ENCODE results near the gene BCL3. TPM values are rescaled to one million over a fixed set of nuclear protein-coding genes. Genes with fewer than 3 reads are reported as not detected.
A peak's percentile ranks its signal among the peaks of the same experiment; 100 is the strongest.

The BCL3 gene
- total RNA-seq, 1 donor from 2014 or later = 14.6 TPM

DNA sequence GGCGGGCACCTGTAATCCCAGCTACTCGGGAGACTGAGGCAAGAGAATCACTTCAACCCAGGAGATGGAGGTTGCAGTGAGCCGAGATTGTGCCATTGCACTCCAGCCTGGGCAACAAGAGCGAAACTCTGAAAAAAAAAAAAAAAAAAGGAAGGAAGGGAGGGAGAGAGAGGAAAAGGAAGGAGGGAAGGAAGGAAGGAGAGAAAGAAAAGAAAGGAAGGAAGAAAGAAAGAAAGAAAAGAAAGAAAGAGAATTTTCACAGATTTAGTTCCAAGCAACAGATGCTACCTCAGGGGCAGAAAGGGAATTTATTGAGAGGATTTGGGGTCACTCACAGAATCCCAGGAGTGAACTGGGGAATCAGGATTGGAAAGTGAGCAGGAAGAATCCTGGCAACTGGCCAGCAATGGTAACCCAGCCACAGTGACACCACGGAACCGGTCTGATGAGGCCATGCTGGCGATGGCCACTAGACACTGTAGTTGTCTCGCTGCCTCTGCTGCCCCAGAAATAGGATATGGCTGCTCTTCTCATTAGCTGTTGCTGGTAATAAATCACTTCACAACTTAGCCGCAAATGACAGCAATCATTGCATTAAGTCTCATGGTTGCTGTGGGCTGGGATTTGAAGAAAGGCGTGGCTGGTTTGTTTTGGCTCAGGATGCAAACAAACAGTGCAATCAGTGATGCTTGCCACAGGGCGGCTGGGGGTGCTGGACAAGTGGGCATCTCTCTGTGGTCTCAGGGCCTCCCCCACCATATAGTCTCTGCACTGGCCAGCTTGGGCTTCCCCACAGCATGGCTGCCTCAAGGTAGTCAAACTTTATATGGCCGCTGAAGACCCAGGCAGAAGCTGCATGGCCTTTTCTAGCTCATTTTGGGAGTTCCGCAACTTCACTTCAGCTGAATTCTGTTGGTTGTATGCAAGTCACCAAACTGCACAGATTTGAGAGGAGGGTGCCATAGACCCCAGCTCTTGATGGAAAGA, 55.2 kb downstream of the BCL3 start:
- intact Hi-C loops (cut with DNase I) = loop anchor here (5.0 kb wide), 1 partner anchor 39 kb away; no protein-coding TSS in a partner anchor
- DNase-seq (no peak), ATAC-seq (ENCODE audit: poor library complexity) (no peak)

DNA sequence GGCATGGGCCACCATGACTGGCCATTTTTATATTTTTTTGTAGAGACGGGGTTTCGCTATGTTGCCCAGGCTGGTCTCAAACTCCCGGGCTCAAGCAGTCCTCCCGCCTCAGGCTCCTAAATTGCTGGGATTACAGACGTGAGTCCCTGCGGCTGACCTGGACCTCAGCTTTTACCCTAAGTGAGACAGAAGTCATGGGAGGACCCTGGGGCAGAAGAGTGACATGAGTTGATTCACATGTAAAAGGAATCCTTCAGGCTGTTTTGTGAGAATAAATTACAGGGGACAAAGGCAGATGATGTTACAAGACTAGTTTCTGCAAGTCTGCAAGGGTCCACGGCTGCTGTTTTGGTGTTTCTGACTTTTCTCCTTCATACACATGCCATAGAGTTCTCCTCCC, 57.8 kb downstream of the BCL3 start:
- no peak for ATAC-seq (ENCODE audit: poor library complexity)
- DNase-seq = no peak
- intact Hi-C loops (cut with DNase I) = no loop called here

DNA sequence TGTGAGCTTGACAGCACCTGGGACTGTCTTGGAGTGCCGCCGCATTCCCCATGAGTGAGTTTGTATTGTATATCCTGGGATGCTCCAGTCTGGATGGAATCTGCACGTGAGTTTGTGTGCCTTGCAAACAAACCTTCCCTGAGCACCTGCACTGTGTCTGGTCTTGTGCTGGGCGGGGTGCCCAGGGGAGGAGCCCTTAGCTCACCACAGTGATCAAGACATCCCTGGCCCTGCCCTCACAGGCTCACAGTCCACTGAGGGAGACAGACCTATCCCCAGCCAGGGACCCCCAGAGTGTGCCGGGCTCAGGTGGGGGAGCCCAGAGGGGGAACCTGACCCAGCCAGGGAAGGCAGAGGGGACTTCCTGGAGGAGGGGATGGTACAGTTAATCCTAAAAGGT, 58.7 kb downstream of the BCL3 start:
- DNase-seq = no peak
- no peak for ATAC-seq (ENCODE audit: poor library complexity)
- intact Hi-C loops (cut with DNase I) = no loop called here

DNA sequence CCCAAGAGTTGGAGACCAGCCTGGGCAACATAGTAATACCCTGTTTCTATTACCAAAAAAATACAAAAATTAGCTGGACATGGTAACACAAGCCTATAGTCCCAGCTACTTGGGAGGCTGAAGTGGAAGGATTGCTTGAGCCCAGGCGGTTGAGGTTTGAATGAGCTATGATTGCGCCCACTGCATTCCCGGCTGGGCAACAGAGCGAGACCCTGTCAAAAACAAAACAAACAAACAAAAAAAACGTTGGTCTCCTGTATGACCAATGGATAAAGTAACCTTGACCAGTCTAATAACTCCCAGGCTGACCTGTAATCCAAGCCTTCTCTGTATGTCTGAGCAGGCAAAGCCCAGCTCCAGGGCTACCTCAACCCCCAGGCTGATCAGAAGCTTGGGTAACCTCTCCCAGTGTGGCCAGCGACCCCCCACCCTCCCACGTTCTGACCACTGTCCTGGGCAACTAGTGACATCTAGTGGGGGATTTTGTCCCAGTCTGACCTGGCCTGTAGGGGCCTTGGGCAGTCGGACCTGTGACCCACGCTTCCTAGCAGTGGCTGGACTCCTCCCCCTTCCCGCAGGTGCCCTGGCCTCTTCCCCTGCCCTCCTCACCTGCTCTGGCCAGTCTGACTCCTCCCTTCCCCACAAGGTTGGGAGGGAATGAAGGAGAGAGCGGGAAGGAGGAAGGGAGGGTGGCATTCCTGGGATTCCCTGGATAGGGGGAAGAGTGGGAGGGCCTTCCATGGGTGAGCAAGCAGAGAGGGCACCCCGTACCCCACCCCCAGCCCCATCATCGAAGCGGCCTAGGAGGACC, 59.3 kb downstream of the BCL3 start:
- intact Hi-C loops (cut with DNase I) = no loop called here
- DNase-seq = no peak

DNA sequence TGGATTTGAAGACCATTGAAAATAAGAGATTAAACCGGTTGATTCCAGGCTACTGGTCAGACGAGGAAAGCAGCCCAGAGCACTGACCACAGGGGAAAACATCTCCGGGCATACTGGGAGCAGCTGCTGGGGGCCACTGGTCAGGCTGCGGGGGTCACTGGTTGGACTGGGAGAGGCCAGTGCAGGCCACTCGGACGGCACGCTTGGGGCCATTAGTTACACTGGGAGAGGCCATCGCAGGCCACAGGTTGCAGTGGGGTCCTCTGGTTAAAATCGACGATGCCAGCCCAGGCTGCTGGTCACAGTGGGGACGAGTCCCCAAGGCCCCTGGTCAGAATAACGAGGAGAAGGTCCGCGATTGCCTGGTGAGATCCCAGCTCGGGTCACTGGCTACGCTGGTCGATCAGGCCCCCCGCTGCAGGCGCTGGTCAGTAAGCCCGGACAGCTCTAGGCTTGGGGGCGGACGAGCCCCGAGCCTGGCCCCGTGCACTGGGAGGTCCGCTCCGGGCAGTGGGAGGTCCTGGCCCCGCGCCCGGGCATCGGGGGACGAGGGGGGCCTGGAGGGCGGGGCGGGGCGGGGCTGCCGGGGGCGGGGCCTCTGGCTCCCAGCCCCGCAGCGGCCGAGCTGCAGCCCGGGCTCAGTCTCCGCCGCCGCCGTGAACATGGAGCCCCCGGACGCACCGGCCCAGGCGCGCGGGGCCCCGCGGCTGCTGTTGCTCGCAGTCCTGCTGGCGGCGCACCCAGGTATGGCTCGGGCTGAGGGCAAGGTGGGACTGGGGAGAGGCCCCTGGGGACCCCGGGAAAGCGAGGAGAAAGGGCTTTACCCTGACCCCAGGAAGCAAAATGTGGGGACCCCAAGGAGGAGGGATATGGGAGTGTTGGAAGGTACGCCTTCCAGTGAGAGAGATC, 60.2 kb downstream of the BCL3 start, which contains the start of gene BCAM:
Gene BCAM (plus strand): TSS at position 641 of the 909 bp plus-strand sequence. CDS start 22 bp downstream, at position 663.
- intact Hi-C loops (cut with DNase I) = no loop called here
- DNase-seq = peak; percentile 89
- ATAC-seq (ENCODE audit: poor library complexity) = peak; percentile 96

More for the DNA sequence above, 59.3 kb downstream of the BCL3 start:
- peak; percentile 68 for ATAC-seq (ENCODE audit: poor library complexity)

Small RNA genes lying within 50 kb of the gene (microRNA-seq; reads per million reads assigned to microRNA genes)
- not detected for gene MIR8085

Other genes starting within 250 kb of the BCL3 start
- gene ZNF180, start 248.2 kb upstream of the BCL3 start, total RNA-seq = 4.6 TPM
- not detected for gene CEACAM20, start 219.0 kb upstream of the BCL3 start, total RNA-seq
- not detected for gene IGSF23, start 135.1 kb upstream of the BCL3 start, total RNA-seq
- 32.1 TPM for gene PVR, start 104.8 kb upstream of the BCL3 start, total RNA-seq
- 3.9 TPM for gene CEACAM19, start 77.2 kb upstream of the BCL3 start, total RNA-seq
- gene CEACAM16, start 49.6 kb upstream of the BCL3 start, total RNA-seq = not detected
- gene CBLC, start 29.2 kb downstream of the BCL3 start, total RNA-seq = not detected
- gene BCAM, start 60.4 kb downstream of the BCL3 start, total RNA-seq = 86.2 TPM
- gene NECTIN2, start 97.6 kb downstream of the BCL3 start, total RNA-seq = 36.9 TPM
- gene TOMM40, start 142.5 kb downstream of the BCL3 start, total RNA-seq = 48.9 TPM
- gene APOE, start 157.1 kb downstream of the BCL3 start, total RNA-seq = 13.6 TPM
- 1.00 TPM for gene APOC1, start 165.9 kb downstream of the BCL3 start, total RNA-seq
- gene APOC4, start 193.5 kb downstream of the BCL3 start, total RNA-seq = not detected
- not detected for gene APOC2, start 197.3 kb downstream of the BCL3 start, total RNA-seq
- 89.7 TPM for gene CLPTM1, start 206.7 kb downstream of the BCL3 start, total RNA-seq

All from Right ventricle myocardium superior (tissue), 1 donor.